Activated CD8-positive, alpha-beta memory T cell treated with anti-CD3 and anti-CD28 coated beads, Interleukin-2, amount 10 ng/mL, durations not matched to agents 7 days and 5 days (primary cell): ENCODE data around the gene DST. TPM values are rescaled to one million over a fixed set of nuclear protein-coding genes. Genes with fewer than 3 reads are reported as not detected.

Experiments used
- ATAC-seq: fragments of 150-1000 bp; cut with Tn5 transposase; one replicate; pipeline ENCODE4 v1.10.0; 2021; ENCODE audit warnings: moderate library complexity
- CTCF ChIA-PET: fragments of 350-600 bp; sonication (Branson Sonifier 250); formaldehyde crosslinking; loops from one replicate; lab custom pipeline; 2021; ENCODE audit warnings: antibody characterized with exemption; lab: Charles Lee
- DNase-seq: peaks from one replicate; pipeline ENCODE4 v3.0.0-alpha.2; 2020
- H3K27ac Mint-ChIP-seq: one replicate; pipeline ENCODE4 v1.8.0; 2021; ENCODE audit warnings: mild to moderate bottlenecking, mixed read lengths
- H3K27me3 Mint-ChIP-seq: one replicate; pipeline ENCODE4 v1.8.0; 2021; ENCODE audit warnings: mixed read lengths
- H3K36me3 Mint-ChIP-seq: one replicate; pipeline ENCODE4 v1.8.0; 2021; ENCODE audit warnings: mild to moderate bottlenecking, mixed read lengths
- H3K4me1 Mint-ChIP-seq: one replicate; pipeline ENCODE4 v1.8.0; 2021; ENCODE audit warnings: mixed read lengths
- H3K4me3 Mint-ChIP-seq: one replicate; pipeline ENCODE4 v1.8.0; 2021; ENCODE audit warnings: mild to moderate bottlenecking, moderate library complexity, mixed read lengths
- H3K9me3 Mint-ChIP-seq: one replicate; pipeline ENCODE4 v1.8.0; 2022; ENCODE audit warnings: low read depth, mixed read lengths
- total RNA-seq, 2 experiments: library from RNA; stranded (reverse); gene quantifications; one replicate each; pipeline ENCODE4 v1.2.3, GENCODE V29; 2021

DST gene
- total RNA-seq, 2 experiments from 2014 or later = 4.0 to 4.3 TPM

GRCh38 chr6:56408976-56409375 lies 233.7 kb downstream of the DST start:
- Mint-ChIP-seq H3K9me3 (no peaks in the 10 kb centered on the region), H3K4me1 (no peaks in the 10 kb centered on the region), H3K36me3 (no peaks in the 10 kb centered on the region), H3K27ac (no peak overlapping the region), H3K27me3 (no peaks in the 10 kb centered on the region), H3K4me3 (no peak overlapping the region)
- no peak for DNase-seq
- CTCF ChIA-PET = no interaction called here
- no peak for ATAC-seq
